Suprapubic skin (tissue), 4 donors: Measurements from ENCODE around the gene TENT4B.

Experiments used
- CTCF ChIP-seq, 2 donors: fragments of 200-600 bp in 1 of 2; fragments of 450-650 bp in 1 of 2; sonication (generic) in 1 of 2; IDR thresholded peaks; one replicate each; pipeline ENCODE4 v1.5.1; 2016 to 2019; ENCODE audit warnings: antibody characterized with exemption in 2 of 2, mild to moderate bottlenecking in 1 of 2, moderate library complexity in 1 of 2
- POLR2A ChIP-seq, 2 donors: fragments of 450-650 bp; IDR thresholded peaks; one replicate each; pipeline ENCODE4 v1.6.1; 2017; ENCODE audit warnings: antibody characterized with exemption in 2 of 2, mild to moderate bottlenecking in 2 of 2, moderate library complexity in 2 of 2
- POLR2AphosphoS5 ChIP-seq, 3 donors: sonication (generic); formaldehyde crosslinking; IDR thresholded peaks; one replicate each; pipeline ENCODE4 v1.6.1; 2017; ENCODE audit warnings: antibody characterized with exemption in 3 of 3

DNA sequence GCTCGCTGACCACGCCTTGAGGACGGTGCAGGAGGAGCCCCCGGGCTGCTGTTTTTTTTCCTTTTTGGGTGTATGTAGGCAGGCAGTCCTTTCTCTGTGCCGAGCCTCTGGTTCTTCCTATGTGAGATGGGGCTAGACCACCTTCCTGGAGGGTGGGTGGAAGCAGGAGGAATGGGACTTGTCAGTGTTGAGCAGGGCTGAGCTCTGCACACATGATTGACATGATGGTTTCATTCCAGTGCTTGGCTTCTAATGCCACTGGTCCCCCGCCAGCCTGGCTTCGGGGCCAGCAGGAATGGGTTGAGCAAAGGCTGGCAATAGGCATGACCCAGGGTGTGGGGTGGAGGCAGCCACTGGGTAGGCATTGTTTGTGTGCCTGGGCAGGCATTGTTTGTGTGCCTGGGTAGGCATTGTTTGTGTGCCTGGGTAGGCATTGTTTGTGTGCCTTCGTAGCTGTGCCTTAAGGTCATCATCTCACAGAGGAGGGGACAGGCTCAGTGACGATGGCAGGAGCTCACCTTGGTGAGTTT is 99.0 kb downstream of the TENT4B start:
- no peak for TF ChIP-seq CTCF (IDR thresholded peaks at IDR 0.05)
- TF ChIP-seq POLR2AphosphoS5 (IDR thresholded peaks at IDR 0.05) = no peak
- TF ChIP-seq POLR2A (IDR thresholded peaks at IDR 0.05) = no peak
